G401.6 (cell line): Measurements from ENCODE around the gene MOGAT3.
A peak's percentile ranks its signal among the peaks of the same experiment; 100 is the strongest.

Experiments used
- FAIRE-seq: peaks from 2 replicates; lab custom pipeline; 2012; peaks lifted over from hg19 to GRCh38; lab: Jason Lieb, UNC

Gene MOGAT3

GRCh38 chr7:101172005-101172853 lies 28.6 kb downstream of the MOGAT3 start:
- no peak for FAIRE-seq

- FAIRE-seq: no peak
Observed at GRCh38 chr7:101171442-101171837, 29.4 kb downstream of the MOGAT3 start.

DNA sequence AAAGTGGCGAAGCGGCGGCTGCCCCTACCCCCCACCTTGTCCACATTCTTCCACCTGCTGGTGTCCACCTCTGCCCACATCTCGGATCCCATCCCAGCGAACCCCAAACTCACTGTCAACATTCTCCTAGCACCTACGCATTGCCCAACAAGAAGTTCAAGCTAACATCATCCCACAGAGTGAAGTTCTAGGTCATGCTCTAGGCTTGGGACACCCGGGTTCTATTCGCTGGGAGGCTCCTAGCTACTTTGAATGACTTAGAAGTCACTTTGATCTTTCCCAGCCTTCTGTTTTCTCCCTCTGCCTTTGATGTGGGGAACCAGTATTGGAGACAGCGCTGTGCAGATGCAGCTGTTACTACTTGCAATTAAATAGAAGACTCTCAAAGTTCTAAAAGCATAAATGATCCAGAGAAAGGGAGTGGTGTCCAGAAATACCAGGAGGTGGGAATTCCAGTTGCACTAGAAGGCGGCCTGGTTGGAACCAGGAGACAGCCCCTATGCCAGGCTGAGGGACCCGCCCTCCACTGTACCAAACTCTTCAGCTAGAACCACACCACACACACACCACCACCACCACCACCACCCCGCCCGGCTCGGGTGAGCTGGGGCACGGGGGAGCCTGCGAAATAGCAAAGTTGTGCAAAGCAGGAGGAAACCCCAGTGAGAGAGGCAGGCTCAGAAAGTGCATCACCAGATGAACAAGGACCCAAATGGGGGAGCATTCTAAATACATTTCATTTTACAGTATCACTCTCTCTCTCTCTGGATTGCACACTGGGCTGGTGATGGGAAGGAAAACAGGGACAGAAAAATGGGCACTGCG lies 30.0 kb downstream of the MOGAT3 start:
- FAIRE-seq: no peak

- no peak for FAIRE-seq
Observed at GRCh38 chr7:101169838-101170551, 30.8 kb downstream of the MOGAT3 start.

DNA sequence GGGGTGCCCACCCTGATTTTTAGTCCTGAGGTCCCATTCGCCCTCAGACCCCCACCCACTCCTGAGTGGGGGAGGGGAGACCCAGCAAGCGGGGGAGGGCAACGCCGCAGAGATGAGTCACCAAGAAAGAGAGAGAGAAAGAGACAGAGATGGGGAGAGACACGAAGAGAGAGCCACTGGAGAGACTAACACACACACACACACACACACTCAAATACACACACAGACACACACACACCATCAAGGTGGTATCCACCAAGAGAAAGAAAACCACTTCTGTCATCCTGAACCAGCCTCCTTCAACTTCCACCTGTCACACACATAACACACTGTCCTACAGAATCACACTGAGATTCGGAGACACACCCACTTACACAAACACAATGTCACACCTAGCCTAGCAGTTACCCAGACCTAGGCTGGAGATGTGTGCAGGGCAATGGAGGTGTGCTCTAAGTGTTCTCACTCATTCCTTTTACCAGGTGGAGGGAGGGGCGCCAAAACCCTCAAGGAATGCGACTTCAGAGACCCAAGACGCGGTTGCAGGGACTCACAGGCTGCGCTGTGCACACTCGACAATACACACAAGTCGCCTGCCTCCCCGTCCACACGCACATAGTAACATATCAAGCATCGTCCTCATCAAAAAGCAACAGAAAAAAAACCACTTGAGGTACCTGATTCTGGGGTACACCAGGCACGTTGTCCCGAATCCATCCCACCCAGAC lies 31.6 kb downstream of the MOGAT3 start:
- no peak for FAIRE-seq

DNA sequence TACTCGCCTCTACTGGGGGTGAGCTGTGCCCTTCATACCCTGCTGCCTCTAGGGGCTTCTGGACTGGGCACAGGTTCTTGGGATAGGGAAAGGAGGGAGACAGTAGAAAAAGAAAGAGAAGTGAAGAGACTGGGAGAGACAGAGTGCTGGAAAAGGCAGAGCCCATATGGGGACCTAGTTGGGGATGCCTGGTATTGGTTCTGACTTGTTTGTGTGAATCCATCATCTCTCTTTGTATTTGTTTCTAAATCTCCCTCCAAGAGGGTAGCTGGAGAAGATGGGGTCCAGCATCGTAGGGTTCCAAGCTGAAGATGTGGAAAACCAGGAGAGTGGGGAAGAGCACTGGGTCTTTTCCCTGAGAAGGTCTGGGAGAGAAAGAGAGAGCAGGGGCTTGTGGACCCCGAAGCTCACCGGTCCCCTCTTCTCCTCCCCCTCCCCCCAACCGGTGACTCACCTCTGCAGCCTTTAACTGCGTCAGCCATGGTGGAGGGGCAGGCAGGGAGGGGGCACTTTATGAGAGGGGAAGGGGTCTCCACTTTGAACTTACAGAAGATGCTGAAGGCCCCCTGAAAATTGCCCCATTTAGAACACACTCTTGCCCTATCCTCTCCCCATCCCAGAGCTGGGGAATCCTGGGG lies 32.3 kb downstream of the MOGAT3 start:
- FAIRE-seq: no peak

DNA sequence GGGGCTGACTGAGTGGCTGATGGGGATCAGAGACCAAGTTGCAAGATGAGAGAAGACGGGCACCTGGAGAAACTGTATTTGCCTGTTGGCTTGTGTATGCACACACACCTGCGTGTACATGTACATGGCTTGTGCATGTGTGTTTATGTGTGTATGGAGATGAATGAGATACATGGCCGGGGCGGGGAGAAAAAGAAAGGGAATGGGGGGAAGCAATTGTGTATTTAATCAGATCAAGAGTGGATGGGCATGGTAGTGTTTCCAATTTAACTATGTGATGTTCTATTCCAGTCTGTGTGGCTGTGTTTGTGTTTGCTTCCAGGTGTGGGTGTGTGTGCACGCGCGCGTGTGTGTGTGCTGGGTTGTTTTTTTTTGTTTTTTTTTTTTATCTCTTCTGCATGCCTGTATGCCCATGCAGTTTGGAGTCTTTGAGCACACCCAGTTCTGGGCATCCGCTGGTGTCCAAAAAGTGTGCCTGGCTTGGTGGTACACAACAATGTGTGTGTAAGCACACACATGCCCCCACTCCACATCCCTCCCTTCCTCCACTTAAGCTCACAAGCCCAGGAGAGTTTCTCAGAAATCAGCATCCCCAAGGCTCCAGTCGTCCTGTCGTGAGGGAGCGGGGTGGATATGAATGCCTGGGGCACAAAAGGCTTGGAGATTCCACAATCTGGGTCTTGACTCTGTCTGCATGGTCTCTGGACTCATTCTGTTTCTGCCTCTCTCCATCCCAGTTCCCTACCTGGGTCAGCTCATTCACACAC lies 33.0 kb downstream of the MOGAT3 start:
- FAIRE-seq: no peak

GRCh38 chr7:101166909-101167644 lies 33.8 kb downstream of the MOGAT3 start:
- FAIRE-seq: peak; percentile 23

GRCh38 chr7:101166648-101166908 lies 34.3 kb downstream of the MOGAT3 start:
- no peak for FAIRE-seq

DNA sequence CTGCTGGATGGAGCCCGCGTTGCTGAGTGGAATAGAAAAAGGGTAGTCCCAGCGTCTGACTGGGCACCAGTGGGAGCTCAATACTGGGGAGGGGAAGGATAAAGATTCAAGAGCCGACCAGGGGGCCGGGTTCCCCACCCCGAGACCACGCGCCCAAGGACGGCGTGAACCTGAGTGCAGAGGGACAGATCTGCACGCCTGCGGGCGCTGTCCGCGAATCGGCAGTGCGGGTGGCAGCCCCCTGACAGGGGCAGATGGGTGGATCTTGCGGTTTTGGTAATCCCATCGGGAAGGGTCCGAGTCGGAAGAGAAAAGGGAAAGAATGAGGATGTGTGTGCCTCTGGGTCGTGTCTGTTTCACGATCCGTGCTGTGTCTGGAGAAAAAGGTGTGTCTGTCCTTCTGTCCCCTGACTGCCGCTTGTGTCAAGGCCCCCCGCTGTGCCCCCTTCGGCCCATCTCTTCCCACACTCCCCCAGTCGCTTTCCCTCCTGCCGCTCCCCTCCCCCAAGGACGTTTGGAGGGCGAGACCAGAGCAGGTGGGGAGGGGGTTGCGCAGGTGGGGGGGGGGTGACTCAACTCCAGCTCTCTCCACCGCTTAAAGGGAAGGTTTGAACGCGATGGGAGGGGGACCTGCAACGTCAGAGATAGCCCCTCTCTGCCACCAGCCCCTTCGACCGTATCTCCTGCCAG lies 34.7 kb downstream of the MOGAT3 start:
- no peak for FAIRE-seq

GRCh38 chr7:101165075-101165957 lies 35.5 kb downstream of the MOGAT3 start, which contains the start of gene VGF:
Gene VGF, minus strand, starts transcription at chr7:101165569. Its CDS starts 726 bp downstream, at chr7:101164843.
- peak; percentile 84 for FAIRE-seq

DNA sequence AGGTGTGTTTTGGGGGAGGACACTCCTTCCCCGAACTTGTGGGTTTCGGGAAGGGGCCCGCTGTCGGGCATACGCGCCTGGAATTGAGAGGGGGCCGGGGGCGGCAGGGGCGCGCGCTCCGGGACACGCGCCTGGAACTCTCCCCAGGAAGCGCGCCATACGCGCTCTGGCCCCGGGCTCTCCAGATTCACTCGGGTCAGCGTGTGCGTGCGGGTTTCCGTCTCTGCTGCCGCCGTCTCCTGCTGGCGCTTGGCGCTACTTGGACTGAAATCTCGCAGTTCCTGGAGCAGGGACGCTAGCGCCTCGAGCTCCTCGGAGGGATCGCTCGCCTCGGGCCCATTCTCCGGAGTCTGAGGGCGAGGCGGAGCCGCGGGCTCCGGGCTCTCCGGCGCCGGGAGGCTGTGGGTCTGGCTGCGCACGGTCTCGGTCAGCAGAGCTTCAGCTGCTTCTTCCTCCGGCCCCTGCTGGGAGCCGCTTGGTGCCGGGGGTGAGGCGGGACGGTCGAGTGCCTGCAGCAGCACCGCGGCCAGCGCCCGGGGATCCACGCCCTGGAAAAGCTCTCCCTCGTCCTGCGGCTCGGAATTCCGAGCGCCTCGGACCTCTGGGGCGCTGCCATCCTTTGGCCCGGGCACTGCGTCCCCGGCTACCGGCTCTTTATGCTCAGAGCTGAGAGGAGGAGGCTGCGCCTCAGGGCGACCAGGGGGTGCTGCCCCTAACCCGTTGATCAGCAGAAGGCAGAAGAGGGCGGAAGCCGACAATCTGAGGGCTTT lies 36.6 kb downstream of the MOGAT3 start:
- no peak for FAIRE-seq

- no peak for FAIRE-seq
Observed at GRCh38 chr7:101163279-101164070, 37.4 kb downstream of the MOGAT3 start.

GRCh38 chr7:101162551-101163278 lies 38.1 kb downstream of the MOGAT3 start:
- FAIRE-seq: no peak

- FAIRE-seq: no peak
Observed at GRCh38 chr7:101161692-101162471, 39.0 kb downstream of the MOGAT3 start.
